NCI-H1048 (cell line): ENCODE data around the gene PAGE1.
"Not testable (repeated sequence)": the region's sequence is repeated elsewhere in the genome, so short reads cannot be mapped to it uniquely, and the experiment has no call there.

Experiments
- DNase-seq: peaks from one replicate; lab custom pipeline; 2025; lab: John Stamatoyannopoulos, UW

PAGE1 gene

GRCh38 chrX:49695276-49696180, at the start of gene PAGE1:
Gene PAGE1, minus strand, starts transcription at chrX:49695984. Its CDS starts 1,214 bp downstream, at chrX:49694770.
- no peak for DNase-seq

GRCh38 chrX:49741501-49741900, 45.7 kb upstream of the PAGE1 start:
- DNase-seq: not testable (repeated sequence)

GRCh38 chrX:49727847-49728246, 32.1 kb upstream of the PAGE1 start:
- no peak for DNase-seq

GRCh38 chrX:49726966-49727365, 31.2 kb upstream of the PAGE1 start:
- DNase-seq: no peak

- no peak for DNase-seq
Observed at GRCh38 chrX:49725923-49726904, 30.4 kb upstream of the PAGE1 start.

GRCh38 chrX:49725401-49725800, 29.6 kb upstream of the PAGE1 start:
- no peak for DNase-seq

- DNase-seq: not testable (repeated sequence)
Observed at GRCh38 chrX:49720106-49720505, 24.3 kb upstream of the PAGE1 start.

GRCh38 chrX:49712577-49712976, 16.8 kb upstream of the PAGE1 start:
- no peak for DNase-seq

GRCh38 chrX:49710744-49711319, 15.0 kb upstream of the PAGE1 start:
- DNase-seq: no peak

GRCh38 chrX:49704691-49705404, 9.1 kb upstream of the PAGE1 start:
- no peak for DNase-seq

GRCh38 chrX:49701933-49702332, 6.1 kb upstream of the PAGE1 start:
- DNase-seq: no peak

GRCh38 chrX:49701323-49701722, 5.5 kb upstream of the PAGE1 start:
- DNase-seq: no peak

- DNase-seq: no peak
Observed at GRCh38 chrX:49675075-49675719, 20.6 kb downstream of the PAGE1 start.

GRCh38 chrX:49673394-49673793, 22.4 kb downstream of the PAGE1 start:
- no peak for DNase-seq

GRCh38 chrX:49664824-49665223, 31.0 kb downstream of the PAGE1 start:
- no peak for DNase-seq

GRCh38 chrX:49661881-49662280, 33.9 kb downstream of the PAGE1 start:
- no peak for DNase-seq

- DNase-seq: no peak
Observed at GRCh38 chrX:49659771-49660170, 36.0 kb downstream of the PAGE1 start.

- DNase-seq: no peak
Observed at GRCh38 chrX:49656533-49656932, 39.3 kb downstream of the PAGE1 start.

- no peak for DNase-seq
Observed at GRCh38 chrX:49644991-49645637, 50.7 kb downstream of the PAGE1 start.
